ENCODE measurements around the gene CHRDL2. TPM values are rescaled to one million over a fixed set of nuclear protein-coding genes. Genes with fewer than 3 reads are reported as not detected.

Gene CHRDL2
- total and polyA plus RNA-seq, 2 experiments from 2014 or later: not detected

DNA sequence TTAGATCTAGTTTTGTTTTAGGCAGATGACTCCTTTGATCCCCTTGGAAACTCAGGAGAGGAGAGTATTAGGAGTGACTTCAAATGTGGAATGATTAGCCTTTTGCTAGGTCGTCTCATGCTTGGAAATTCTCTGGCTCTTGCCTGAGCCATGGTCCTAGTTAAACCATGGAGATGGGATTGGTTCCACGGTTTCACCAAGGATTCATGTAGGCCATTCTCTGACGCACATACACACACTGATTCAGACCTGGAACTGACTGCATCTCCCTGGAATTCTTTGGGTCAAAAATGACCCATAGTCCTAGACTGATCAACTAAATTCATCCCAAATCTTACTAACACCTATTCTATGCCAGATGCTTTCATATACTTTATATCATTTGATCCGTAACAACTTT is 82.3 kb downstream of the CHRDL2 start:
- Histone ChIP-seq H3K36me3 (ENCODE audit: low read depth) (no peaks in the 10 kb centered on the region), H3F3A (ENCODE audit: insufficient read depth) (no peaks in the 10 kb centered on the region), H3K4me3 (no peak overlapping the region), H3K27ac (no peak overlapping the region), H3K9me2 (ENCODE audit: insufficient read depth) (no peaks in the 10 kb centered on the region), H3K9me3 (ENCODE audit: low read depth) (no peaks in the 10 kb centered on the region), H4K20me1 (ENCODE audit: insufficient read depth) (no peaks in the 10 kb centered on the region), H3K4me2 (ENCODE audit: unreplicated experiment) (no peak overlapping the region), H3K4me1 (ENCODE audit: insufficient read depth) (no peaks in the 10 kb centered on the region), H3K9ac (no peak overlapping the region), H2AFZ (no peak overlapping the region), H3K79me2 (ENCODE audit: insufficient read depth) (no peaks in the 10 kb centered on the region), H3K27me3 (replicated peaks; ENCODE audit: insufficient read depth) (no peaks in the 10 kb centered on the region)
- in situ Hi-C loops (cut with MboI): no loop called here
- peak; percentile 26 for DNase-seq
- 72 to 83% methylated on average over 4 of the region's 4 CpGs for WGBS, 2 experiments (ENCODE audit: low coverage in 1 of 2, low lambda C conversion rate in 2 of 2, missing lambda C conversion rate in 2 of 2)
- TF ChIP-seq EZH2 (IDR thresholded peaks at IDR 0.05; ENCODE audit: insufficient read depth, poor library complexity, severe bottlenecking) (no peak), EZH2phosphoT487 (IDR thresholded peaks at IDR 0.05; ENCODE audit: insufficient read depth, low read depth) (no peak)

DNA sequence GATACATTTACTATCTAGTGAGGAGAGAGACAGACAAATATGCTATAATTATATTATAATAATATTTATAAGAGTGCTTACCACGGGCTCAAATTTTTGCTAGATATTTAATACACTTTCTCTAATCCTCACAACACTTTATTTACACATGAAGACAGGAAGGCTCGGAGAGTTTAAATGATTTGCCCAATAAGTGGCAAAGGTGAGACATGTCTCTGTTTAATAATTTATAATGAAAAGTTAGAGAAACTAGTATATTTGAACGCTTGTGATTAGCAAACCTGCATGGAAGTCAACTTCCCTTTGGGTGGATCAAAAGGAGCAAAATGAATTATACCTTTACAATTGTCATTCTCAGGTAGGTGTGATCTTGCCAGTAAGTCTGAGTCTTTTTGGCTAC is 83.4 kb downstream of the CHRDL2 start:
- Histone ChIP-seq H3K27me3 (replicated peaks; ENCODE audit: insufficient read depth) (no peaks in the 10 kb centered on the region), H3K36me3 (ENCODE audit: low read depth) (no peaks in the 10 kb centered on the region), H3K79me2 (ENCODE audit: insufficient read depth) (no peaks in the 10 kb centered on the region), H2AFZ (no peak overlapping the region), H4K20me1 (ENCODE audit: insufficient read depth) (no peaks in the 10 kb centered on the region), H3K4me3 (no peak overlapping the region), H3K9me2 (ENCODE audit: insufficient read depth) (no peaks in the 10 kb centered on the region), H3F3A (ENCODE audit: insufficient read depth) (no peaks in the 10 kb centered on the region), H3K27ac (no peak overlapping the region), H3K9me3 (ENCODE audit: low read depth) (no peaks in the 10 kb centered on the region), H3K4me2 (ENCODE audit: unreplicated experiment) (no peak overlapping the region), H3K9ac (no peak overlapping the region), H3K4me1 (ENCODE audit: insufficient read depth) (no peaks in the 10 kb centered on the region)
- TF ChIP-seq EZH2phosphoT487 (IDR thresholded peaks at IDR 0.05; ENCODE audit: insufficient read depth, low read depth) (no peak), EZH2 (IDR thresholded peaks at IDR 0.05; ENCODE audit: insufficient read depth, poor library complexity, severe bottlenecking) (no peak)
- in situ Hi-C loops (cut with MboI): no loop called here
- WGBS, 2 experiments (ENCODE audit: low coverage in 1 of 2, low lambda C conversion rate in 2 of 2, missing lambda C conversion rate in 2 of 2): 84 to 87% methylated on average over 3 of the region's 3 CpGs
- DNase-seq: no peak

DNA sequence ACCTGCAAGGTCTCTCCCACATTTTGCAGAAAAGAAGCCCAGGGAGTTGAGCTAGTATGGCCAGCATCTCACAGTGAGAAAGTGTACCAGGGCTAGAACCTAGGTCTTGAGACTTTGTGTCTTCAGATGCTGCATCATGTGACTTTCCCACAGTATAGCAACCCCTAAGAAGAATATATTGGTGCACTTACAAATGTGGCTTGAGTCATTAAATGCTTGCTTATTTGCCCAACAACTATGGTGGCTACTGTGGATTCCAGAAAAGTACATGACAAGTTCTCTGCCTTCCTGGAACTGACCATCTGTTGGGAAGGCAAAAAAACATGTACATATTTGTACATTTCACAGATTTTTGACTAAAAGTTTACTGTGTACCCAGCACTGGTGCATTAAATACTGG is 83.8 kb downstream of the CHRDL2 start:
- no peaks in the 10 kb centered on the region for H3K79me2 ChIP-seq (ENCODE audit: insufficient read depth)
- H3K4me3 ChIP-seq: no peak overlapping the region
- H3K4me2 ChIP-seq (ENCODE audit: unreplicated experiment): no peak overlapping the region
- no peaks in the 10 kb centered on the region for H3K4me1 ChIP-seq (ENCODE audit: insufficient read depth)
- DNase-seq: no peak
- no peaks in the 10 kb centered on the region for H4K20me1 ChIP-seq (ENCODE audit: insufficient read depth)
- H2AFZ ChIP-seq: no peak overlapping the region
- no peak overlapping the region for H3K27ac ChIP-seq
- H3F3A ChIP-seq (ENCODE audit: insufficient read depth): no peaks in the 10 kb centered on the region
- H3K36me3 ChIP-seq (ENCODE audit: low read depth): no peaks in the 10 kb centered on the region
- H3K9me3 ChIP-seq (ENCODE audit: low read depth): no peaks in the 10 kb centered on the region
- in situ Hi-C loops (cut with MboI): no loop called here
- no peaks in the 10 kb centered on the region for H3K9me2 ChIP-seq (ENCODE audit: insufficient read depth)
- no peak overlapping the region for H3K9ac ChIP-seq
- no peaks in the 10 kb centered on the region for H3K27me3 ChIP-seq (replicated peaks; ENCODE audit: insufficient read depth)
- TF ChIP-seq EZH2phosphoT487 (IDR thresholded peaks at IDR 0.05; ENCODE audit: insufficient read depth, low read depth) (no peak), EZH2 (IDR thresholded peaks at IDR 0.05; ENCODE audit: insufficient read depth, poor library complexity, severe bottlenecking) (no peak)

DNA sequence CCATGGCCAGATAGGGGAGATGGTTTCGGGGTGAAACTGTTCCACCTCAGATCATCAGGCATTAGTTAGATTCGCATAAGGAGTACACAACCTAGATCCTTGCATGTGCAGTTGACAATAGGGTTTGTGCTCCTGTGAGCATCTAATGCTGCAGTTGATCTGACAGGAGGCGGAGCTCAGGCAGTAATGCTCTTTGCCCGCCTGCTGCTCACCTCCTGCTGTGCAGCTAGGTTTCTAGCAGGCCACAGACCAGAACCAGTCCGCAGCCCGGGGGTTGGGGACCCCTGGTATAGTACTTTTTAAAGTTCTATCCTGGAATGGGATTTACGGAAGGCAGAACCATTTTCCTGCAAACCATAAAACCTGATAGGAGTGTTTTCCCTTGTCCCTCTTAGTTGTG is 84.3 kb downstream of the CHRDL2 start:
- no peak for DNase-seq
- H3K9me2 ChIP-seq (ENCODE audit: insufficient read depth): no peaks in the 10 kb centered on the region
- 96% methylated on average over 7 of the region's 7 CpGs for WGBS, 2 experiments (ENCODE audit: low coverage in 1 of 2, low lambda C conversion rate in 2 of 2, missing lambda C conversion rate in 2 of 2)
- no peaks in the 10 kb centered on the region for H3K4me1 ChIP-seq (ENCODE audit: insufficient read depth)
- no peaks in the 10 kb centered on the region for H3K9me3 ChIP-seq (ENCODE audit: low read depth)
- H4K20me1 ChIP-seq (ENCODE audit: insufficient read depth): no peaks in the 10 kb centered on the region
- in situ Hi-C loops (cut with MboI): no loop called here
- TF ChIP-seq EZH2phosphoT487 (IDR thresholded peaks at IDR 0.05; ENCODE audit: insufficient read depth, low read depth) (no peak), EZH2 (IDR thresholded peaks at IDR 0.05; ENCODE audit: insufficient read depth, poor library complexity, severe bottlenecking) (no peak)
- no peaks in the 10 kb centered on the region for H3K27me3 ChIP-seq (replicated peaks; ENCODE audit: insufficient read depth)
- no peaks in the 10 kb centered on the region for H3F3A ChIP-seq (ENCODE audit: insufficient read depth)
- no peak overlapping the region for H3K27ac ChIP-seq
- H3K4me2 ChIP-seq (ENCODE audit: unreplicated experiment): no peak overlapping the region
- H3K36me3 ChIP-seq (ENCODE audit: low read depth): no peaks in the 10 kb centered on the region
- H3K79me2 ChIP-seq (ENCODE audit: insufficient read depth): no peaks in the 10 kb centered on the region
- H2AFZ ChIP-seq: no peak overlapping the region
- no peak overlapping the region for H3K9ac ChIP-seq
- H3K4me3 ChIP-seq: no peak overlapping the region

Small RNA genes within 50 kb of the gene (microRNA-seq; reads per million reads assigned to microRNA genes)
- not detected for gene MIR4696 (ENCODE audit: borderline number of aligned reads)

Small RNA genes within 50 kb of the gene (small RNA-seq; reads per million reads assigned to genes)
- not detected for gene MIR4696 (ENCODE audit: low read depth, low replicate concordance)
- not detected for gene RANP3 (ENCODE audit: low read depth, low replicate concordance)
- gene RN7SKP297 (ENCODE audit: low read depth, low replicate concordance): not detected

Other genes starting within 250 kb of the CHRDL2 start
- 2.1 and 2.4 TPM in 2 replicates for gene LIPT2, start 237.7 kb downstream of the CHRDL2 start, total RNA-seq (2014; rRNA removed; shearing (Covaris generic))
- gene LIPT2, start 237.7 kb downstream of the CHRDL2 start, polyA plus RNA-seq (2016; fragmentation: Nextera tagmentation; extraction: Ambion mirVana): 1.5 and 1.6 TPM in 2 replicates
- 8.4 and 10.4 TPM in 2 replicates for gene POLD3, start 138.8 kb downstream of the CHRDL2 start, total RNA-seq (2014; rRNA removed; shearing (Covaris generic))
- gene POLD3, start 138.8 kb downstream of the CHRDL2 start, polyA plus RNA-seq (2016; fragmentation: Nextera tagmentation; extraction: Ambion mirVana): 15.8 and 16.5 TPM in 2 replicates
- 11.1 and 15.8 TPM in 2 replicates for gene RNF169, start 17.4 kb upstream of the CHRDL2 start, total RNA-seq (2014; rRNA removed; shearing (Covaris generic))
- 0.79 and 1.2 TPM in 2 replicates for gene RNF169, start 17.4 kb upstream of the CHRDL2 start, polyA plus RNA-seq (2016; fragmentation: Nextera tagmentation; extraction: Ambion mirVana)
- gene XRRA1, start 217.7 kb upstream of the CHRDL2 start, total RNA-seq (2014; rRNA removed; shearing (Covaris generic)): 1.4 and 3.2 TPM in 2 replicates
- gene XRRA1, start 217.7 kb upstream of the CHRDL2 start, polyA plus RNA-seq (2016; fragmentation: Nextera tagmentation; extraction: Ambion mirVana): 7.0 and 7.3 TPM in 2 replicates
- gene SPCS2, start 217.8 kb upstream of the CHRDL2 start, total RNA-seq (2014; rRNA removed; shearing (Covaris generic)): 51.1 and 316 TPM in 2 replicates
- 335 and 370 TPM in 2 replicates for gene SPCS2, start 217.8 kb upstream of the CHRDL2 start, polyA plus RNA-seq (2016; fragmentation: Nextera tagmentation; extraction: Ambion mirVana)

All from GM23248 (cell line).